ENCODE data around the gene STK11IP. TPM values are rescaled to one million over a fixed set of nuclear protein-coding genes. Genes with fewer than 3 reads are reported as not detected.

The STK11IP gene
- total RNA-seq, 2 donors from 2014 or later: 28.4 to 31.4 TPM

GRCh38 chr2:219636941-219637841, 39.5 kb downstream of the STK11IP start:
- H3K27ac Mint-ChIP-seq: no peak overlapping the region
- H3K9me3 Mint-ChIP-seq: no peaks in the 10 kb centered on the region
- peaks cover 13% of the 10 kb centered on the region for H3K27me3 Mint-ChIP-seq
- ATAC-seq (replicated peaks): no peak
- H3K4me1 Mint-ChIP-seq: no peaks in the 10 kb centered on the region
- H3K36me3 Mint-ChIP-seq (ENCODE audit: low read depth): no peaks in the 10 kb centered on the region
- H3K4me3 Mint-ChIP-seq: no peak overlapping the region

DNA sequence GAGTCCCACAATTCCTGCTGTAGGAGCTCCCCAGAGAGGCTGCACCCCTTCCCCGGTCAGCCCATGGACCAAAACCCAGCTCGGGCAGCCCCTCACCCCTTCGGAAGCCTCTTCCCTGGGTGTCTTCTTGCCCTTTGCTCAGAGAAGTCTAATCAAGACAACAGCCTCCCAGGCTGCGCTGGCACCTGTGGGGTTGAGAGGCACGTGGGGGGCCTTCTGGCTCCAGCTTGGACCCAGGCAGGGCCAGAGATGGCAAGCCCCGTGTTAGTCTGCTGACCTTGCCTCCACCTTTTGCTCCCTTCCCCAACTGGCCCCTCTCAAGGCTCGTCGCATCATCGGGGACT, 40.2 kb downstream of the STK11IP start:
- Mint-ChIP-seq H3K9me3 (no peaks in the 10 kb centered on the region), H3K36me3 (ENCODE audit: low read depth) (no peaks in the 10 kb centered on the region), H3K27me3 (peaks cover 13% of the 10 kb centered on the region), H3K4me3 (no peak overlapping the region), H3K27ac (no peak overlapping the region), H3K4me1 (no peaks in the 10 kb centered on the region)
- no peak for ATAC-seq (replicated peaks)

DNA sequence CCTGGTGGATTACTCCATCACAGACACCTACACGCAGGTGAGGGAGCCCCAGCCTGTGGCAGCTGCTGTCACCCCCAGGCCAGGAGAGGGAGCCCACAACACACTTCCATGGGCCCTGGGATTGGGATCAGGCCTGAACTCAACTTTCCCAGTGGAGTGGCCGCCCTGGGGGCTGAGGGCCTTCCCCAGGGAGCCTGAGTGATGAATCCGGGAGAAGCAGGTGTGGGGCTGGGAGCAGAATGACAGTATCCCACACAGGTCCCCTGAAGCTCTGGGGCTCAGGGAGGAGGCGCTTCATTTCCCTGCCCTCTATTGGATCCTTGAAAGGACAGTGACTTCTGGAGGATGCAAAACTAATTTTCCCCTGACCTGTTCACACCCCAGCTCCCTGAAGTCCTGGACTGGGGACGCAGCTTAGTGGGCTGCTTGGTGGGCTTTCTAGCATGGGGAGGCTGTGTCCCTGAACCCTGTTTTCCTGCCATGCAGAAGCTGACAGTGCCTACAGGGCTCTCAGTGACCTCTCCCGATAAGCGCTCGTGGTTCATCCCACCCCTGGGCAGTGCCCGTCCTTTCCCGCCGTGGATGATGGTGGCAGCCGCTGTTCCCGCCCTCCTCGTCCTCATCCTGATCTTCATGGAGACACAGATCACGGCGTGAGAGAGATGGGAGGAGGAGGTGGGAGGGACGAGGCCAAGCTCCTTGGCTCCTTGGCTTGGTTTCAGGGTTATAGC, 40.7 kb downstream of the STK11IP start:
- Mint-ChIP-seq H3K4me3 (no peak overlapping the region), H3K9me3 (no peaks in the 10 kb centered on the region), H3K27ac (no peak overlapping the region), H3K36me3 (ENCODE audit: low read depth) (no peaks in the 10 kb centered on the region), H3K4me1 (no peaks in the 10 kb centered on the region), H3K27me3 (peaks cover 13% of the 10 kb centered on the region)
- ATAC-seq (replicated peaks): no peak

GRCh38 chr2:219638948-219639755, 41.5 kb downstream of the STK11IP start:
- no peaks in the 10 kb centered on the region for H3K9me3 Mint-ChIP-seq
- no peak overlapping the region for H3K27ac Mint-ChIP-seq
- H3K36me3 Mint-ChIP-seq (ENCODE audit: low read depth): no peaks in the 10 kb centered on the region
- peaks cover 16% of the 10 kb centered on the region for H3K27me3 Mint-ChIP-seq
- no peaks in the 10 kb centered on the region for H3K4me1 Mint-ChIP-seq
- no peak overlapping the region for H3K4me3 Mint-ChIP-seq
- ATAC-seq (replicated peaks): no peak

- no peak overlapping the region for H3K27ac Mint-ChIP-seq
- no peaks in the 10 kb centered on the region for H3K9me3 Mint-ChIP-seq
- H3K4me3 Mint-ChIP-seq: no peak overlapping the region
- H3K36me3 Mint-ChIP-seq (ENCODE audit: low read depth): no peaks in the 10 kb centered on the region
- H3K27me3 Mint-ChIP-seq: peaks cover 21% of the 10 kb centered on the region
- no peaks in the 10 kb centered on the region for H3K4me1 Mint-ChIP-seq
- ATAC-seq (replicated peaks): no peak
Measured at GRCh38 chr2:219641390-219642068, 43.9 kb downstream of the STK11IP start.

DNA sequence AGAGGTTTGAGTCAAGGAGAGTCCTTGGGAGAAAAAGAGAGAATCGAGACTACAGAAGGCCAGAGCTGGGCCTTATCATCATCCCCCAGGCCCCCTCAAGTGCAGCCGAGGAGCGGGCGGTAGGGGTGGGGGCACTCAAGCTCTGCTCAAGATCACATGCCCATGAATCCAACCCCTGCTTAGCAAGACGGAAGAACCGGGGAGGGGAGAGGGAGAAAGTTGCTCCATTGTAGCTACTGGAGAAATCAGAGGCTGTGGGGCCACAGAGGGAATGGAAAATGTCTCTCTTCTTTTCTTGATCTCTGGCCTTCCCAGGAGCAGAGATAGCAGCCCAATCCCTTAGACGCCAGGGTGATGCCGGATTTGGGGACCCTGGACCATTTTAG, 44.4 kb downstream of the STK11IP start:
- Mint-ChIP-seq H3K9me3 (no peaks in the 10 kb centered on the region), H3K4me3 (no peak overlapping the region), H3K4me1 (no peaks in the 10 kb centered on the region), H3K27ac (no peak overlapping the region), H3K36me3 (ENCODE audit: low read depth) (no peaks in the 10 kb centered on the region), H3K27me3 (peaks cover 19% of the 10 kb centered on the region)
- no peak for ATAC-seq (replicated peaks)

DNA sequence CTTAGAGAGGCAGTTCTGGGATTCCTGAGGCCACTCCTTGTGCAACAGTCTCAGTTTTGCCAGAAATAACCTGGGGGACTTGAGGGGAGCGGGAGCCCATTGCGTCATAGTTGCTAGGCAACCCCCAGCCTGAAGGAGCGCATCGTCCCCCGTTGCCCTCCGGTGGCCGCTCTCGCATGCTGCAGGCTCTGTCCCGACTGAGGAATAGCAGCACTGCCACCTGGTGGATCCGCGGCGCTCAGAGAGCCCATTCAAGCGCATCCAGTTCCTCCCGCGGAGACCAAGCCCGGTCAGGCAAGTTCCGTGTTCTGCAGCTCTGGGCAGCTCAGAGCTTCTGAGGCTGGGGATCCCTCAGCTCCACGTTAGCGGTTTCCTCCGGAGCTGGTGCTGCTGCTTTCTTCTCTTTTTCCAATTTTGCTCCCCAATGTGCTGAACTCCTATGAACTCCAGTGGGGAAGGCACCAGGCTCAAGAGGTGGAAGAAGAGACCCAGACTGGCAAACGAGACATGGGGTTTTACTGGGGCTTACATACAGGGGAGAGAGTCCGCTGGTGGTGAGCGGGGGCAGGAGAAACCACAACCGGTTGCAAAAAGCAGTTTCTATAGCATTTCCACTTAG, 44.9 kb downstream of the STK11IP start:
- peak; percentile 96 for ATAC-seq (replicated peaks)
- no peaks in the 10 kb centered on the region for H3K9me3 Mint-ChIP-seq
- H3K27ac Mint-ChIP-seq: no peak overlapping the region
- no peaks in the 10 kb centered on the region for H3K4me1 Mint-ChIP-seq
- H3K36me3 Mint-ChIP-seq (ENCODE audit: low read depth): no peaks in the 10 kb centered on the region
- peaks cover 16% of the 10 kb centered on the region for H3K27me3 Mint-ChIP-seq
- no peak overlapping the region for H3K4me3 Mint-ChIP-seq

DNA sequence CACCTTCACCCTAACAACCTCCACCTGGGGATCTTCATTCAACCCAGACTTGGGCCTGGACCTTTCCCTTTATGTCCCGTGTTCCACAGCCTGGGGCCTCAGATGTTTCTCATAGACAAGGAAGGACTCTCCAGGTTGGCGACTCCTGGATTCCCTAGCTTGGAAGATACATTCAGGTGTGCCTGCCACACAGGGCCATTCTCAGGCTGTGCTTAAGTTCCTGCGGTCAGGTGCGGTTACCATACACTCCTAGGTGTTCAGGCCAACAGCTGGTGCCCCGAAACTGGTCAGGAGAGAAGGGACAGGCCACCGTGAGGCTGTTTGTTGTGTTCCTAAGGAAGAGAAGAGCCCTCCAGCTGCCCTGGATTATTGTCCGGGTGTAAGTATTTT, 45.4 kb downstream of the STK11IP start:
- H3K9me3 Mint-ChIP-seq: no peaks in the 10 kb centered on the region
- no peaks in the 10 kb centered on the region for H3K4me1 Mint-ChIP-seq
- peaks cover 17% of the 10 kb centered on the region for H3K27me3 Mint-ChIP-seq
- H3K4me3 Mint-ChIP-seq: no peak overlapping the region
- ATAC-seq (replicated peaks): no peak
- no peaks in the 10 kb centered on the region for H3K36me3 Mint-ChIP-seq (ENCODE audit: low read depth)
- H3K27ac Mint-ChIP-seq: no peak overlapping the region

DNA sequence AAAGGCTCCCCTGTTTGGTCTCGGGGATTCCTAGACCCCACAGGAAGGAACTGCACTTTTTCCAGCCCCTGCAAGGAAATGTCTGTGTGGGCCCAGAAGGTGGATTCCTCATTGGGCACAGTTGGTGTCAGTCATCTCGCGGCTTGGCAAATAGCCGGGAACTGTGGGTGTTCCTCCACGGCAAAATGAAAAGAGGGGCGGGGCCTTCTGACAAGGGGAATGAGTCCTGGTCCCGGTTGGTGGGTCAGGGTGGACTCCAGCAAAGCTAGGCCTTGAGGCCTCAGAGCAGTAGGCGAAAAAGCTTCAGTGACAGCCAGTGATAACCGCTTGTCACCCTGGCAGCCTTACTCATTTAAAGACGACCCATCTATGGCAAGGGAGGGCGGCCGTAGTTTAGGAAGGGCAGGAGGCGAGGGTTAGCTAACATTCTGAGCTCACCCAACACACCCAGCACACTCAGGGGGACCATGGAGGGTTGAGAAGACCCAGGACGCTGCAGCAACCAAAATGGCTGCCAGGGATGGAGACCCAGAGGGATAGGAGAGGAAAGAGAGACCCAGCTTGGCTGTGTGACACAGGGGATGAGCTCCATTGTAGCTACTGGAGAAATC, 46.2 kb downstream of the STK11IP start:
- no peak overlapping the region for H3K4me3 Mint-ChIP-seq
- H3K4me1 Mint-ChIP-seq: no peaks in the 10 kb centered on the region
- H3K27me3 Mint-ChIP-seq: peaks cover 15% of the 10 kb centered on the region
- ATAC-seq (replicated peaks): no peak
- H3K9me3 Mint-ChIP-seq: no peaks in the 10 kb centered on the region
- H3K27ac Mint-ChIP-seq: no peak overlapping the region
- H3K36me3 Mint-ChIP-seq (ENCODE audit: low read depth): no peaks in the 10 kb centered on the region

GRCh38 chr2:219644801-219645480, 47.3 kb downstream of the STK11IP start:
- H3K27ac Mint-ChIP-seq: no peak overlapping the region
- H3K36me3 Mint-ChIP-seq (ENCODE audit: low read depth): no peaks in the 10 kb centered on the region
- H3K4me1 Mint-ChIP-seq: no peaks in the 10 kb centered on the region
- H3K27me3 Mint-ChIP-seq: peaks cover 17% of the 10 kb centered on the region
- ATAC-seq (replicated peaks): no peak
- no peaks in the 10 kb centered on the region for H3K9me3 Mint-ChIP-seq
- no peak overlapping the region for H3K4me3 Mint-ChIP-seq

GRCh38 chr2:219645631-219646527, 48.2 kb downstream of the STK11IP start:
- no peaks in the 10 kb centered on the region for H3K4me1 Mint-ChIP-seq
- no peak for ATAC-seq (replicated peaks)
- no peak overlapping the region for H3K27ac Mint-ChIP-seq
- no peaks in the 10 kb centered on the region for H3K9me3 Mint-ChIP-seq
- H3K36me3 Mint-ChIP-seq (ENCODE audit: low read depth): no peaks in the 10 kb centered on the region
- H3K27me3 Mint-ChIP-seq: peaks cover 17% of the 10 kb centered on the region
- H3K4me3 Mint-ChIP-seq: no peak overlapping the region

GRCh38 chr2:219648176-219648575, 50.5 kb downstream of the STK11IP start:
- no peaks in the 10 kb centered on the region for H3K36me3 Mint-ChIP-seq (ENCODE audit: low read depth)
- H3K27me3 Mint-ChIP-seq: peaks cover 32% of the 10 kb centered on the region
- H3K27ac Mint-ChIP-seq: no peak overlapping the region
- no peak overlapping the region for H3K4me3 Mint-ChIP-seq
- no peaks in the 10 kb centered on the region for H3K4me1 Mint-ChIP-seq
- H3K9me3 Mint-ChIP-seq: no peaks in the 10 kb centered on the region
- no peak for ATAC-seq (replicated peaks)

Measured in activated T-helper 17 cell treated with anti-CD3 and anti-CD28 coated beads, Interleukin-2, amount 50 U/mL, for 72 hours (primary cell).